Activated CD8-positive, alpha-beta T cell treated with anti-CD3 and anti-CD28 coated beads for 36 hours (primary cell): ENCODE measurements around the gene KCTD7. TPM values are rescaled to one million over a fixed set of nuclear protein-coding genes. Genes with fewer than 3 reads are reported as not detected.
"Not testable (repeated sequence)": the region's sequence is repeated elsewhere in the genome, so short reads cannot be mapped to it uniquely, and the experiment has no call there.

ENCODE experiments used
- ATAC-seq: fragments of 200-7000 bp; cut with Tn5 transposase; one replicate; pipeline ENCODE4 v1.10.0; 2021; ENCODE audit warnings: mild to moderate bottlenecking, moderate library complexity
- CTCF ChIA-PET: fragments of 350-600 bp; sonication (Branson Sonifier 250); formaldehyde crosslinking; loops from one replicate; lab custom pipeline; 2021; ENCODE audit warnings: antibody characterized with exemption; lab: Charles Lee
- POLR2A ChIA-PET: fragments of 350-600 bp; sonication (Branson Sonifier 250); formaldehyde crosslinking; loops from one replicate; lab custom pipeline; 2021; ENCODE audit warnings: antibody characterized with exemption; lab: Charles Lee
- DNase-seq: peaks from one replicate; pipeline ENCODE4 v3.0.0-alpha.2; 2020
- H3K27ac Mint-ChIP-seq: one replicate; pipeline ENCODE4 v1.8.0; 2021; ENCODE audit warnings: mild to moderate bottlenecking, mixed read lengths
- H3K27me3 Mint-ChIP-seq: one replicate; pipeline ENCODE4 v1.8.0; 2021; ENCODE audit warnings: mixed read lengths
- H3K36me3 Mint-ChIP-seq: one replicate; pipeline ENCODE4 v1.8.0; 2021; ENCODE audit warnings: low read depth, mixed read lengths
- H3K4me1 Mint-ChIP-seq: one replicate; pipeline ENCODE4 v1.8.0; 2021; ENCODE audit warnings: low read depth, mixed read lengths
- H3K4me3 Mint-ChIP-seq: one replicate; pipeline ENCODE4 v1.8.0; 2021; ENCODE audit warnings: mild to moderate bottlenecking, moderate library complexity, mixed read lengths
- H3K9me3 Mint-ChIP-seq: one replicate; pipeline ENCODE4 v1.8.0; 2021; ENCODE audit warnings: mixed read lengths
- intact Hi-C: fragments of 100-400 bp; cut with micrococcal nuclease; formaldehyde crosslinking; loops from one replicate; pipeline ENCODE4 v1.10.0; 2022
- total RNA-seq, 2 experiments: library from RNA; stranded (reverse); gene quantifications; one replicate each; pipeline ENCODE4 v1.2.3, GENCODE V29; 2021
- TF ChIP-seq, protein P1 (sequence below): fragments of 200-600 bp; IDR thresholded peaks from one replicate; pipeline ENCODE4 v1.8.0; 2022; ENCODE audit warnings: antibody characterized with exemption, mild to moderate bottlenecking

KCTD7 gene
- total RNA-seq, 2 experiments from 2014 or later: 4.8 to 5.4 TPM

DNA sequence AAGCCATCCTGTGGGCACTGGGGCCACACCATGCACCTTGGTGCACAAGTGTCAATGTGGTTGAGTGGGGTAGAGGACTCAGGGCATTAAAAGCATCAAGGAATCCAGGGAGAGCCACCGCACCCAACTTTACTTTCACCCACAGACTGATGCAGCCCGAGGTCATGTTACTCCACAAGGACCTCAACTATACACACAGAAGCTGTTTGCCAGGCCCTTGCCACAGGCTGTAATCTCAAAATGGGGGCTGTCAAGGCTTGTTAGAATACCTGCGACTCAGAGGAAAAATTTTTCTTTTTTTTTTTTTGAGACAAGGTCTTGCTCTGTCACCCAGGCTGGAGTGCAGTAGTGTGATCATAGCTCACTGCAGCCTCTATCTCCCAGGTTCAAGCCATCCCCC is 26.5 kb upstream of the KCTD7 start:
- DNase-seq: no peak
- TF ChIP-seq, protein P1, sequence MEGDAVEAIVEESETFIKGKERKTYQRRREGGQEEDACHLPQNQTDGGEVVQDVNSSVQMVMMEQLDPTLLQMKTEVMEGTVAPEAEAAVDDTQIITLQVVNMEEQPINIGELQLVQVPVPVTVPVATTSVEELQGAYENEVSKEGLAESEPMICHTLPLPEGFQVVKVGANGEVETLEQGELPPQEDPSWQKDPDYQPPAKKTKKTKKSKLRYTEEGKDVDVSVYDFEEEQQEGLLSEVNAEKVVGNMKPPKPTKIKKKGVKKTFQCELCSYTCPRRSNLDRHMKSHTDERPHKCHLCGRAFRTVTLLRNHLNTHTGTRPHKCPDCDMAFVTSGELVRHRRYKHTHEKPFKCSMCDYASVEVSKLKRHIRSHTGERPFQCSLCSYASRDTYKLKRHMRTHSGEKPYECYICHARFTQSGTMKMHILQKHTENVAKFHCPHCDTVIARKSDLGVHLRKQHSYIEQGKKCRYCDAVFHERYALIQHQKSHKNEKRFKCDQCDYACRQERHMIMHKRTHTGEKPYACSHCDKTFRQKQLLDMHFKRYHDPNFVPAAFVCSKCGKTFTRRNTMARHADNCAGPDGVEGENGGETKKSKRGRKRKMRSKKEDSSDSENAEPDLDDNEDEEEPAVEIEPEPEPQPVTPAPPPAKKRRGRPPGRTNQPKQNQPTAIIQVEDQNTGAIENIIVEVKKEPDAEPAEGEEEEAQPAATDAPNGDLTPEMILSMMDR: no peak
- ChIA-PET CTCF (no interaction called here), POLR2A (no interaction called here)
- Mint-ChIP-seq H3K27me3 (no peaks in the 10 kb centered on the region), H3K4me3 (no peak overlapping the region), H3K4me1 (no peaks in the 10 kb centered on the region), H3K27ac (no peak overlapping the region), H3K36me3 (no peaks in the 10 kb centered on the region), H3K9me3 (no peaks in the 10 kb centered on the region)
- intact Hi-C loops: no loop called here
- no peak for ATAC-seq

DNA sequence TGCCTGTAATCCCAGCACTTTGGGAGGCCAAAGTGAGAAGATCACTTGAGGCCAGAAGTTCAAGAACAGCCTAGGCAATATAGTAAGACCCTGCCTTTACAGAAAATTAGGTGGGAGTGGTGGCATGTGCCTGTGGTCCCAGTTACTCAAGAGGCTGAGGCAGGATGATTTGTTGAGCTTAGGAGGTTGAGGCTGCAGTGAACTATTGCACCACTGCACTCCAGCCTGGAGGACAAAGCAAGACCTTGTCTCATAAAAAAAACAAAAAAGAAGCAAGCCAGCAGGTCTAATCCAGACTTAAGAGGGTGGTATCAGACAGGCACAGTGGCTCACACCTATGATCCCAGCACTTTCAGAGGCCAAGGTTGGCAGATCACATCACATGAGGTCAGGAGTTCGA is 24.5 kb upstream of the KCTD7 start:
- Mint-ChIP-seq H3K4me3 (no peak overlapping the region), H3K27me3 (no peaks in the 10 kb centered on the region), H3K9me3 (no peaks in the 10 kb centered on the region), H3K36me3 (no peaks in the 10 kb centered on the region), H3K4me1 (no peaks in the 10 kb centered on the region), H3K27ac (no peak overlapping the region)
- no peak for DNase-seq
- TF ChIP-seq, protein P1: no peak
- CTCF ChIA-PET: no interaction called here
- intact Hi-C loops: no loop called here
- POLR2A ChIA-PET: no interaction called here
- no peak for ATAC-seq

DNA sequence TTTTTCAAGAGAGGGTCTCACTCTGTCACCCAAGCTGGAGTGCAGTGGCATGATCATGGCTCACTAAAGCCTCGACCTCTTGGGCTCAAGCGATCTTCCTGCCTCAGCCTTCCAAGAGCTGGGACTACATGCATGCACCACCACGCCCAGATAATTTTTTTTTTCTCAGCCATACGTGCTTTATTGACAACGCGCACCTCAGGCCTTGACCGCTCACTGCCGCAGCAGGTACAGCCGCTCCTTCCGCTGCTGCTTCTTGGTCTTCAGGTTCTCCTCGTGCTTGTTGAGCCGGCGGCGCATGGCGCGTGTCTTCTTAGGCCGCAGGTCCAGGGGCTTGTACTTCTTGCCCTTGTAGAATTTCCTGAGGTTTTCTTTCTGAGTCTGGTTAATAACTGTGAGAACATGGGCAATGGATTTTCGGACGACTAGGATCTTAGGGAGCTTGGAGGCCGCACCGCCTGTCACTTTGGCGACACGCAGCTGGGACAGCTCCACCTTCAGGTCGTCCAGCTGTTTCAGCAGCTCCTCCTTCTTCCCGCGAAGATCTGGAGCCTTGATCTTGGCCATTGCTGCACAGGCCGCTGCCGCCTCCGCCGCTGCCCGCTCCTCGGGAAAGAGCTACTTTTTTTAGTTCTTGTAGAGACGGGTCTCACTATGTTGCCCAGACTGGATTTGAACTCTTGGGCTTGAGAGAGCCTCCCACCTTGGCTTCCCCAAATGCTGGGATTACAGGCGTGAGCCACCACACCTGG is 22.0 kb upstream of the KCTD7 start:
- CTCF ChIA-PET: interaction anchor here (1.2 kb wide), 1 partner anchor 95 kb away, joined by 3 read pairs; no protein-coding TSS in a partner anchor
- DNase-seq, H3K27me3 Mint-ChIP-seq, POLR2A ChIA-PET, H3K9me3 Mint-ChIP-seq, H3K4me3 Mint-ChIP-seq, intact Hi-C loops, H3K4me1 Mint-ChIP-seq, ATAC-seq, H3K36me3 Mint-ChIP-seq, H3K27ac Mint-ChIP-seq: not testable (repeated sequence)

DNA sequence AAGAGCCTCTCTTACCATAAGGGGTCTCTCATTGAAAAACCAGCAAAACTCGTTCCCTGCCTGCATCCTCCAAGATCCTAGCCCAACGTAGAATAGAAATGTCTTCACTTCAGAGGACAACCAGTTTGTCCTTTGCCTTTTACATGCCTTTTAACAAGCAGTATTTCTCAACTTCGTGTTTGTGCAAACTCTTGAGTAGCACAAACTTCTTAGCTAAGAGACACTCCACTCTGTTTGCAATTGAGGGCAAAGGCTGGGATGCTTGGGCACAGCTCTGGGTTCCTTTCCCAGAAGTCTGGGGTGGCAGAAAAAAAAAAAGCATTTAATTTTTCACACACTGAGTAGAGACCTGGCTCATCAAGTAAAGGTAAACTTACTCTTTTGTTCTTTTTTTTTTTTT is 19.5 kb upstream of the KCTD7 start:
- Mint-ChIP-seq H3K4me1 (no peaks in the 10 kb centered on the region), H3K27ac (no peak overlapping the region), H3K4me3 (no peak overlapping the region), H3K36me3 (no peaks in the 10 kb centered on the region), H3K9me3 (no peaks in the 10 kb centered on the region), H3K27me3 (no peaks in the 10 kb centered on the region)
- POLR2A ChIA-PET: no interaction called here
- ATAC-seq (no peak), DNase-seq (no peak)
- intact Hi-C loops: no loop called here
- TF ChIP-seq, protein P1: no peak
- CTCF ChIA-PET: no interaction called here

DNA sequence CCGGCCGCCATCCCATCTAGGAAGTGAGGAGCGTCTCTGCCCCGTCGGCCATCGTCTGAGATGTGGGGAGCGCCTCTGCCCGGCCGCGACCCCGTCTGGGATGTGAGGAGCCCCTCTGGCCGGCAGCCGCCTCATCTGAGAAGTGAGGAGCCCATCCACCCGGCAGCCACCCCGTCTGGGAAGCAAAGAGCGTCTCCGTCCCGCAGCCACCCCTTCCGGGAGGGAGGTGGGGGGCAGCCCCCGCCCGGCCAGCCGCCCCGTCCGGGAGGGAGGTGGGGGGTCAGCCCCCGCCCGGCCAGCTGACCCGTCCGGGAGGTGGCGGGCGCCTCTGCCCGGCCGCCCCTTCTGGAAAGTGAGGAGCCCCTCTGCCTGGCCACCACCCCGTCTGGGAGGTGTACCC is 14.1 kb upstream of the KCTD7 start:
- H3K27me3 Mint-ChIP-seq, ATAC-seq, POLR2A ChIA-PET, H3K9me3 Mint-ChIP-seq, H3K36me3 Mint-ChIP-seq, H3K4me3 Mint-ChIP-seq, H3K4me1 Mint-ChIP-seq, intact Hi-C loops, DNase-seq, CTCF ChIA-PET, H3K27ac Mint-ChIP-seq: not testable (repeated sequence)

DNA sequence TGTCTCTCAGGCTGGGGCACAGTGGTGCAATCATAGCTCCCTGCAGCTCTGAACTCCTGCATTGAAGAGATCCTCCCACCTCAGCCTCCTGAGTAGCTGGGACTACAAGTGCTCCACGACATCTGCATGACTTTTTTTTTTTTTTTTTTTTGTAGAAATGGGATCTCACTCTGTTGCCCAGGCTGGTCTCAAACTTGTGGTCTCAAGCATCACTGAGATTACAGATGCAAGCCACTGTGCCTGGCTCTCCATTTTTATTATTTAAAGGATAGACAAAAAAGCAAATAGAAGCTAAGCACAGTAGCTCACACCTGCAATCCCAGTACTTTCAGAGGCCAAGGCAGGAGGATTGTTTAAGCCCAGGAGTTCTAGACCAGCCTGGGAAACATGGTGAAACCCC is 13.0 kb upstream of the KCTD7 start:
- ATAC-seq (no peak), DNase-seq (no peak)
- TF ChIP-seq, protein P1: no peak
- Mint-ChIP-seq H3K36me3 (no peaks in the 10 kb centered on the region), H3K27me3 (no peaks in the 10 kb centered on the region), H3K27ac (no peak overlapping the region), H3K9me3 (no peaks in the 10 kb centered on the region), H3K4me3 (no peak overlapping the region), H3K4me1 (no peaks in the 10 kb centered on the region)
- intact Hi-C loops: no loop called here
- POLR2A ChIA-PET: interaction anchor here (0.7 kb wide), 1 partner anchor 13 kb away, joined by 3 read pairs; no protein-coding TSS in a partner anchor
- CTCF ChIA-PET: no interaction called here
